Mucosa of stomach (tissue), 1 donor: Measurements from ENCODE around the gene MCCC2.
"Not testable (repeated sequence)": the region's sequence is repeated elsewhere in the genome, so short reads cannot be mapped to it uniquely, and the experiment has no call there.

Source experiments
- H3K27me3 ChIP-seq: one replicate; pipeline ENCODE4 v1.7.0; 2013; ENCODE audit warnings: mild to moderate bottlenecking, low read length; ENCODE audit not compliant: control insufficient read depth, insufficient read depth
- H3K36me3 ChIP-seq: one replicate; pipeline ENCODE4 v1.7.0; 2013; ENCODE audit warnings: low read length; ENCODE audit not compliant: control insufficient read depth, insufficient read depth
- H3K4me1 ChIP-seq: one replicate; pipeline ENCODE4 v1.7.0; 2013; ENCODE audit warnings: mild to moderate bottlenecking, low read length; ENCODE audit not compliant: control insufficient read depth, insufficient read depth
- H3K4me3 ChIP-seq: one replicate; pipeline ENCODE4 v1.7.0; 2013; ENCODE audit warnings: low read length
- H3K9ac ChIP-seq: one replicate; pipeline ENCODE4 v1.7.0; 2013; ENCODE audit warnings: mild to moderate bottlenecking, low read length, moderate library complexity
- H3K9me3 ChIP-seq: one replicate; pipeline ENCODE4 v1.7.0; 2013; ENCODE audit warnings: mild to moderate bottlenecking, low read length, moderate library complexity; ENCODE audit not compliant: control insufficient read depth
- donor health status: Pancreatic carcinoma.

The MCCC2 gene

GRCh38 chr5:71586941-71587765 is at the start of gene MCCC2:
Gene MCCC2, plus strand, starts transcription at chr5:71587340. Its CDS starts 86 bp downstream, at chr5:71587426.
- Histone ChIP-seq H3K4me3 (peak within 1 kb of the TSS; percentile 59), H3K27me3 (no peaks in the 10 kb centered on the region), H3K36me3 (no peaks in the 10 kb centered on the region), H3K9me3 (no peaks in the 10 kb centered on the region), H3K4me1 (peaks cover 13% of the 10 kb centered on the region), H3K9ac (peak within 1 kb of the TSS; percentile 68)

DNA sequence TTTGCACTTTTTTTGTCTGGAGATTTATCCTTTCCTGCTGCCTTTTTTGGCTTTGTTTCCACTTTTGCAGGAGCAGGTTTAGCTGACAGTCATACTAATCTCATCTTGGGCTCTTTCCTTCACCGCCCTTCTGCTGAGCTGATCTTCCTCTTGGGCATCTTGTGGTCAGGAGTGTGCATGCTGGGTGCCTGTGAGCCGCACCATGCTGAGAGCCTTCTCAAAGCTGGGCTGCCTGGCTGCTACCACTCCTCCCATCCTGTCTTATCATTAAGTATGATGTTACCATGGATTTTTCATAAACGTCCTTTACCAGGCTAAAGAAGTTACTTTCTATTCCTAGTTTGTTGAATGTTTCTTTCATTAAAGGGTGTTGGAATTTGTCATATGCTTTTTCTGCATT is 49.5 kb upstream of the MCCC2 start:
- no peaks in the 10 kb centered on the region for H3K4me1 ChIP-seq
- no peaks in the 10 kb centered on the region for H3K36me3 ChIP-seq
- no peaks in the 10 kb centered on the region for H3K27me3 ChIP-seq
- no peaks in the 10 kb centered on the region for H3K9me3 ChIP-seq
- H3K4me3 ChIP-seq = no peak overlapping the region
- no peak overlapping the region for H3K9ac ChIP-seq

DNA sequence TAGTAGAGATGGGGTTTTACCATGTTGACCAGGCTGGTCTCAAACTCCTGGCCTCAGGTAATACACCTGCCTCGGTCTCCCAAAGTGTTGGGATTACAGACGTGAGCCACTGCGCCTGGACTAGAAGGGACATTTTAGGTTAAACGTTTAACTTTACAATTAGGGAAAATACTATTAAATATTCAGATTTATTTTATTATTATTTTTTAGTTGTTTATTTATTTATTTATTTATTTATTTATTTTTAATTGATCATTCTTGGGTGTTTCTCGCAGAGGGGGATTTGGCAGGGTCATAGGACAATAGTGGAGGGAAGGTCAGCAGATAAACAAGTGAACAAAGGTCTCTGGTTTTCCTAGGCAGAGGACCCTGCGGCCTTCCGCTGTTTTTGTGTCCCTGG is 36.3 kb upstream of the MCCC2 start:
- H3K36me3 ChIP-seq, H3K9me3 ChIP-seq, H3K27me3 ChIP-seq, H3K9ac ChIP-seq, H3K4me1 ChIP-seq, H3K4me3 ChIP-seq: not testable (repeated sequence)

- not testable (repeated sequence) for H3K36me3 ChIP-seq, H3K4me1 ChIP-seq, H3K9ac ChIP-seq, H3K27me3 ChIP-seq, H3K4me3 ChIP-seq, H3K9me3 ChIP-seq
Observed at GRCh38 chr5:71551582-71551981, 35.6 kb upstream of the MCCC2 start.

DNA sequence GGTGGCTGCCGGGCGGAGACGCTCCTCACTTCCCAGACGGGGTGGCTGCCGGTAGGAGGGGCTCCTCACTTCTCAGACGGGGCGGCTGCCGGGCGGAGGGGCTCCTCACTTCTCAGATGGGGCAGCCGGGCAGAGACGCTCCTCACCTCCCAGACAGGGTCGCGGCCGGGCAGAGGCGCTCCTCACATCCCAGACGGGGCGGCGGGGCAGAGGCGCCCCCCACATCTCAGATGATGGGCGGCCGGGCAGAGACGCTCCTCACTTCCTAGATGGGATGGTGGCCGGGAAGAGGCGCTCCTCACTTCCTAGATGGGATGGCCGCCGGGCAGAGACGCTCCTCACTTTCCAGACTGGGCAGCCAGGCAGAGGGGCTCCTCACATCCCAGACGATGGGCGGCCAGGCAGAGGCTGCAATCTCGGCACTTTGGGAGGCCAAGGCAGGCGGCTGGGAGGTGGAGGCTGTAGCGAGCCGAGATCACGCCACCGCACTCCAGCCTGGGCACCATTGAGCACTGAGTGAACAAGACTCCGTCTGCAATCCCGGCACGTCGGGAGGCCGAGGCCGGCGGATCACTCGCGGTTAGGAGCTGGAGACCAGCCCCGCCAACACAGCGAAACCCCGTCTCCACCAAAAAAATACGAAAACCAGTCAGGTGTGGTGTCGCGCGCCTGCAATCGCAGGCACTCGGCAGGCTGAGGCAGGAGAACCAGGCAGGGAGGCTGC is 35.0 kb upstream of the MCCC2 start:
- H3K36me3 ChIP-seq, H3K9ac ChIP-seq, H3K4me3 ChIP-seq, H3K9me3 ChIP-seq, H3K27me3 ChIP-seq, H3K4me1 ChIP-seq: not testable (repeated sequence)

DNA sequence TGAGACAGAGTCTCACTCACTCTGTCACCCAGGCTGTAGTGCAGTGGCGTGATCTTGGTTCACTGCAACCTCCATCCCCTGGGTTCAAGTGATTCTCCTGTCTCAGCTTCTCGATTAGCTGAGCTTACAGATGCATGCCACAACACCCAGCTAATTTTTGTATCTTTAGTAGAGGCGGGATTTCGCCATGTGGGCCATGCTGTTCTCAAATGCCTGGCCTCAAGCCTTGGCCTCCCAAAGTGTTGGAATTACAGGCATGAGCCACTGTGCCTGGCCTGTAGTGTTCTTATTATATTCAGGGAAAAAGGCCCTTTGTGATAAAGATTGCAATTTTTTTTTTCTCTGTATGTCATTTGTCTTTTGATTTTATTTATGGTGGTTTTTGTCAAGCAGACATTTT is 24.0 kb upstream of the MCCC2 start:
- no peak overlapping the region for H3K9ac ChIP-seq
- no peak overlapping the region for H3K4me3 ChIP-seq
- H3K36me3 ChIP-seq = no peaks in the 10 kb centered on the region
- no peaks in the 10 kb centered on the region for H3K27me3 ChIP-seq
- no peaks in the 10 kb centered on the region for H3K4me1 ChIP-seq
- H3K9me3 ChIP-seq = no peaks in the 10 kb centered on the region

- Histone ChIP-seq H3K36me3 (no peaks in the 10 kb centered on the region), H3K9ac (no peak overlapping the region), H3K27me3 (no peaks in the 10 kb centered on the region)
Observed at GRCh38 chr5:71564895-71565294, 22.2 kb upstream of the MCCC2 start.

GRCh38 chr5:71569748-71570509 is 17.2 kb upstream of the MCCC2 start:
- Histone ChIP-seq H3K9ac (no peak overlapping the region), H3K4me1 (peaks cover 7% of the 10 kb centered on the region), H3K9me3 (no peaks in the 10 kb centered on the region), H3K4me3 (no peak overlapping the region), H3K27me3 (no peaks in the 10 kb centered on the region), H3K36me3 (no peaks in the 10 kb centered on the region)

More at GRCh38 chr5:71564895-71565294, 22.2 kb upstream of the MCCC2 start:
- Histone ChIP-seq H3K4me1 (no peaks in the 10 kb centered on the region), H3K9me3 (no peaks in the 10 kb centered on the region), H3K4me3 (no peak overlapping the region)

GRCh38 chr5:71571811-71572210 is 15.3 kb upstream of the MCCC2 start:
- H3K9ac ChIP-seq, H3K9me3 ChIP-seq, H3K36me3 ChIP-seq, H3K4me1 ChIP-seq, H3K4me3 ChIP-seq, H3K27me3 ChIP-seq: not testable (repeated sequence)

- Histone ChIP-seq H3K9me3 (no peaks in the 10 kb centered on the region), H3K36me3 (no peaks in the 10 kb centered on the region), H3K4me3 (peak overlapping the region; percentile 7), H3K4me1 (peaks cover 7% of the 10 kb centered on the region), H3K9ac (no peak overlapping the region), H3K27me3 (no peaks in the 10 kb centered on the region)
Observed at GRCh38 chr5:71573591-71573990, 13.5 kb upstream of the MCCC2 start.

- not testable (repeated sequence) for H3K4me1 ChIP-seq, H3K36me3 ChIP-seq, H3K9ac ChIP-seq, H3K4me3 ChIP-seq, H3K27me3 ChIP-seq, H3K9me3 ChIP-seq
Observed at GRCh38 chr5:71575588-71575987, 11.6 kb upstream of the MCCC2 start.

DNA sequence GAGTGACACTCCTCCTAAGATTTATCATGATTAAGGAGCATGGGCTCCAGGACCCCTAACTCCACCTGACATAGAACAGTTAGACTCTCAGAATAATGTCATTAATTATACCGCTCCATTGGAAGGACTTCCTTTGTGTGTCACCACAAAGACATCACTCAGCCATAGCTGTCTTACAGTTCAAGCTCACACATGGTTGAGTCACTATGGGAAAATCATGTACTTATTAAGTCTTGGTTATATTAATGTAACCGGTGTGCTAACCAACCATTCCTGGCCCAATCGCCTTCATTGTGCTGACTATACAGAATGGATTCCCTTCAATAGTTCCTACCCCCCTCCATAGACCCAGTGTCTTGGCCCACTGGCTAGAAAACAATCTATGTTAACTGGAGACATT is 10.9 kb upstream of the MCCC2 start:
- no peak overlapping the region for H3K4me3 ChIP-seq

More for the DNA sequence above, 10.9 kb upstream of the MCCC2 start:
- Histone ChIP-seq H3K27me3 (no peaks in the 10 kb centered on the region), H3K36me3 (no peaks in the 10 kb centered on the region), H3K9me3 (no peaks in the 10 kb centered on the region), H3K4me1 (peaks cover 7% of the 10 kb centered on the region), H3K9ac (no peak overlapping the region)
